GM19025 (cell line): ENCODE data around the gene CD46.
"Not testable (repeated sequence)": the region's sequence is repeated elsewhere in the genome, so short reads cannot be mapped to it uniquely, and the experiment has no call there.

Experiments used
- ATAC-seq: cut with Tn5 transposase; IDR thresholded peaks from one replicate; pipeline ENCODE4 v1.9.1; 2021; ENCODE audit warnings: mild to moderate bottlenecking, low read depth, moderate library complexity; ENCODE audit not compliant: unreplicated experiment

The CD46 gene

GRCh38 chr1:207750631-207751305, 1.1 kb upstream of the CD46 start:
- ATAC-seq, result no peak

- not testable (repeated sequence) for ATAC-seq
Observed at GRCh38 chr1:207751463-207751789, 428 bp upstream of the CD46 start.

GRCh38 chr1:207752456-207752998, 673 bp downstream of the CD46 start:
- ATAC-seq, result no peak

GRCh38 chr1:207753611-207754010, 1.8 kb downstream of the CD46 start:
- ATAC-seq, result no peak

- no peak for ATAC-seq
Observed at GRCh38 chr1:207754011-207754410, 2.2 kb downstream of the CD46 start.

- no peak for ATAC-seq
Observed at GRCh38 chr1:207754974-207755700, 3.3 kb downstream of the CD46 start.

- ATAC-seq, result no peak
Observed at GRCh38 chr1:207755846-207756693, 4.2 kb downstream of the CD46 start.

- ATAC-seq, result no peak
Observed at GRCh38 chr1:207762622-207763021, 10.8 kb downstream of the CD46 start.

- ATAC-seq, result no peak
Observed at GRCh38 chr1:207763091-207763490, 11.2 kb downstream of the CD46 start.

- no peak for ATAC-seq
Observed at GRCh38 chr1:207763972-207764371, 12.1 kb downstream of the CD46 start.

- ATAC-seq, result no peak
Observed at GRCh38 chr1:207766569-207766968, 14.7 kb downstream of the CD46 start.

- not testable (repeated sequence) for ATAC-seq
Observed at GRCh38 chr1:207770514-207770913, 18.7 kb downstream of the CD46 start.

GRCh38 chr1:207776045-207776444, 24.2 kb downstream of the CD46 start:
- ATAC-seq, result not testable (repeated sequence)

GRCh38 chr1:207777412-207777811, 25.6 kb downstream of the CD46 start:
- ATAC-seq, result not testable (repeated sequence)

- ATAC-seq, result no peak
Observed at GRCh38 chr1:207779008-207779407, 27.2 kb downstream of the CD46 start.

GRCh38 chr1:207781312-207781711, 29.5 kb downstream of the CD46 start:
- no peak for ATAC-seq

GRCh38 chr1:207787776-207788175, 35.9 kb downstream of the CD46 start:
- ATAC-seq, result no peak

GRCh38 chr1:207789386-207789785, 37.5 kb downstream of the CD46 start:
- no peak for ATAC-seq

- ATAC-seq, result no peak
Observed at GRCh38 chr1:207789792-207790787, 38.2 kb downstream of the CD46 start.

- no peak for ATAC-seq
Observed at GRCh38 chr1:207791290-207791689, 39.4 kb downstream of the CD46 start.
